Thymus (tissue), 11 donors: ENCODE measurements around the gene LDLRAD3. TPM values are rescaled to one million over a fixed set of nuclear protein-coding genes. Genes with fewer than 3 reads are reported as not detected.

Experiments
- DNase-seq, 9 donors: peaks; one replicate each; pipeline ENCODE4 v3.0.0-alpha.2; 2013; ENCODE audit warnings: low spot score in 9 of 9, low read depth in 6 of 9, missing footprints in 1 of 9
- H3K27ac ChIP-seq, 2 donors: one replicate each; pipeline ENCODE4 v1.5.1; 2013; ENCODE audit warnings: control low read depth in 1 of 2, low read depth in 1 of 2, low read length in 1 of 2, mild to moderate bottlenecking in 1 of 2, moderate library complexity in 1 of 2
- H3K27me3 ChIP-seq, 2 donors: one replicate each; pipeline ENCODE4 v1.5.1; 2013; ENCODE audit warnings: low read length in 1 of 2; ENCODE audit not compliant: control insufficient read depth in 2 of 2, insufficient read depth in 1 of 2
- H3K36me3 ChIP-seq, 2 donors: one replicate each; pipeline ENCODE4 v1.5.1; 2013; ENCODE audit warnings: low read length in 1 of 2, mild to moderate bottlenecking in 1 of 2, moderate library complexity in 1 of 2; ENCODE audit not compliant: control insufficient read depth in 2 of 2, insufficient read depth in 2 of 2
- H3K4me1 ChIP-seq, 2 donors: one replicate each; pipeline ENCODE4 v1.5.1; 2013; ENCODE audit warnings: low read length in 2 of 2; ENCODE audit not compliant: control insufficient read depth in 2 of 2, insufficient read depth in 2 of 2
- H3K4me3 ChIP-seq, 2 donors: one replicate each; pipeline ENCODE4 v1.5.1; 2013; ENCODE audit warnings: low read length in 2 of 2, control low read depth in 1 of 2, mild to moderate bottlenecking in 1 of 2
- H3K9me3 ChIP-seq, 2 donors: one replicate each; pipeline ENCODE4 v1.5.1; 2013; ENCODE audit warnings: low read length in 1 of 2, mild to moderate bottlenecking in 1 of 2; ENCODE audit not compliant: control insufficient read depth in 2 of 2, insufficient read depth in 1 of 2
- WGBS: extraction: QIAGEN DNeasy Blood & Tissue Kit; methylation state at CpG from one replicate; pipeline ENCODE4 v1.1.7; 2013; 5-methylcytosine and 5-hydroxymethylcytosine counted together
- polyA plus RNA-seq: library from polyadenylated mRNA; stranded (reverse); fragments of 200-250 nt; gene quantifications from one replicate; pipeline ENCODE4 v1.2.3, GENCODE V29; 2013
- total RNA-seq: library from RNA; stranded (reverse); fragments of 120-200 nt; gene quantifications from one replicate; pipeline ENCODE4 v1.2.4, GENCODE V29; 2013
- donor health status: healthy.

Gene LDLRAD3
- total and polyA plus RNA-seq, 2 donors = 2.1 to 6.9 TPM

DNA sequence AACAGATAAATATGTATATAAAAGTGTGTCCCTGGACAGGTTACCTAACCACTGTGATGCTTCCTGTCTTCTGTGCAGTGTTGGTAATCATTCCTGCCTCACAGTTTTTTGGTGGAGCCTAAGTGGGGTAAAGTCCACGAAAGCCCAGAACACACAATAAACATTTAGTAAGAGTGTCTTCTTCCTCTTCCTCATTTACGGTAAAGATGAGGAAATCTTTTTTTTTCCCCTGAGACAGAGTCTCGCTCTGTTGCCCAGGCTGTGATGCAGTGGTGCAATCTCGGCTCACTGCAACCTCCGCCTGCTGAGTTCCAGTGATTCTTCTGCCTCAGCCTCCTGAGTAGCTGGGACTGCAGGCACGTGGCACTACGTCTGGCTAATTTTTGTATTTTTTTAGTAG lies 117.1 kb downstream of the LDLRAD3 start:
- H3K4me3 ChIP-seq = no peak overlapping the region
- DNase-seq = no peak
- no peaks in the 10 kb centered on the region for H3K27me3 ChIP-seq
- no peaks in the 10 kb centered on the region for H3K9me3 ChIP-seq
- no peaks in the 10 kb centered on the region for H3K4me1 ChIP-seq
- no peak overlapping the region for H3K27ac ChIP-seq
- no peaks in the 10 kb centered on the region for H3K36me3 ChIP-seq
- WGBS = 76% methylated on average over 7 of the region's 7 CpGs

- H3K4me1 ChIP-seq = no peaks in the 10 kb centered on the region
These were observed 117.6 kb downstream of the LDLRAD3 start for GRCh38 chr11:36061471-36061870.

GRCh38 chr11:36062796-36063365 lies 119.0 kb downstream of the LDLRAD3 start:
- H3K27me3 ChIP-seq = no peaks in the 10 kb centered on the region
- no peak for DNase-seq
- peaks cover 2 to 8% of the 10 kb centered on the region in 2 donors for H3K9me3 ChIP-seq
- no peak overlapping the region for H3K4me3 ChIP-seq
- no peaks in the 10 kb centered on the region for H3K36me3 ChIP-seq
- no peak overlapping the region for H3K27ac ChIP-seq
- WGBS = 72% methylated on average over 3 of the region's 3 CpGs
- H3K4me1 ChIP-seq = no peaks in the 10 kb centered on the region

More at GRCh38 chr11:36061471-36061870, 117.6 kb downstream of the LDLRAD3 start:
- WGBS = 82% methylated on average over 2 of the region's 2 CpGs
- Histone ChIP-seq H3K27me3 (no peaks in the 10 kb centered on the region), H3K27ac (no peak overlapping the region), H3K4me3 (no peak overlapping the region), H3K9me3 (no peaks in the 10 kb centered on the region), H3K36me3 (no peaks in the 10 kb centered on the region)
- DNase-seq = no peak

DNA sequence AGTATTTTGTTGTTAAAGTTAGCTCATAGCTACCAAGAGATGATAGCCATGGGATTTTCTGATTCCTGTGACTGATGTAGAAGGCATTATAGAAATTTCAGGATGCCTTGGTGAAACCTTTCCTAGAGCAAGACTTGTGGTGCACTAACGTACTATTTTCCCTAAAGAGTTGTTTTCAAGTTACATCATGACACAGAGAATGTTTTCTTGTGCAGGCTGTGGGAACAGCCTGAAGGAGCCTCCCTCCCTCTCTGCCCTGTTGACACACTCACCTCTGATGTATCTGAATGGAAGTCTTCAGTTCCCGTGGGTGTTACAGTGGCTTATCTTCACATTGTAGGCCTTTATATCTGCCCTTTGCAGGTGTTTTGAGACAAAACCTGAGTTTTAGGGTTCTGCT lies 121.6 kb downstream of the LDLRAD3 start:
- WGBS = 91% methylated on average over 2 of the region's 2 CpGs
- H3K27ac ChIP-seq = no peak overlapping the region
- H3K27me3 ChIP-seq = no peaks in the 10 kb centered on the region
- no peak overlapping the region for H3K4me3 ChIP-seq
- no peaks in the 10 kb centered on the region for H3K4me1 ChIP-seq
- peaks cover 2 to 8% of the 10 kb centered on the region in 2 donors for H3K9me3 ChIP-seq
- no peak for DNase-seq
- H3K36me3 ChIP-seq = no peaks in the 10 kb centered on the region

DNA sequence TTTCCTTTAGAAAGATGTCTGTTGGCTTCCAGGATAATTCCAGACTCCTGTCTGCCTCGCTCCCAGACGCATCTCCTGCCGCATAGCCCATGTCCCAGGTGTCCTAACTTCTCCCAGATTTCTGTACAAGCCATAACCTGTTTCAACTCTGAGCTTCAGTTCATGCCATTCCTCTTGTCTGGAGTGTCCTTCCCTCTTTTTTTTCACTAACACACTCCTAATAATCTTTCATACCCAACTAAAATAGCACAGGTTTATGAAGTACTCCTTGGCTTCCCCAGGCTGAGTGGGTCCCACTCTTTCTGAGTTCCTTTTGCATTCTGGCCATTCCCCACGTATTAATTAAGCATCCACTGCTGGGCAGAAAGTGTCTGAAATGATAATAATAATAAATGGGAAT lies 123.0 kb downstream of the LDLRAD3 start:
- Histone ChIP-seq H3K9me3 (peaks cover 2 to 8% of the 10 kb centered on the region in 2 donors), H3K4me1 (no peaks in the 10 kb centered on the region), H3K27ac (no peak overlapping the region), H3K4me3 (no peak overlapping the region), H3K36me3 (no peaks in the 10 kb centered on the region), H3K27me3 (no peaks in the 10 kb centered on the region)
- no peak for DNase-seq
- WGBS = 79% methylated on average over 4 of the region's 4 CpGs

GRCh38 chr11:36069576-36070212 lies 125.8 kb downstream of the LDLRAD3 start:
- WGBS = 93% methylated on average over 10 of the region's 10 CpGs
- H3K27me3 ChIP-seq = no peaks in the 10 kb centered on the region

DNA sequence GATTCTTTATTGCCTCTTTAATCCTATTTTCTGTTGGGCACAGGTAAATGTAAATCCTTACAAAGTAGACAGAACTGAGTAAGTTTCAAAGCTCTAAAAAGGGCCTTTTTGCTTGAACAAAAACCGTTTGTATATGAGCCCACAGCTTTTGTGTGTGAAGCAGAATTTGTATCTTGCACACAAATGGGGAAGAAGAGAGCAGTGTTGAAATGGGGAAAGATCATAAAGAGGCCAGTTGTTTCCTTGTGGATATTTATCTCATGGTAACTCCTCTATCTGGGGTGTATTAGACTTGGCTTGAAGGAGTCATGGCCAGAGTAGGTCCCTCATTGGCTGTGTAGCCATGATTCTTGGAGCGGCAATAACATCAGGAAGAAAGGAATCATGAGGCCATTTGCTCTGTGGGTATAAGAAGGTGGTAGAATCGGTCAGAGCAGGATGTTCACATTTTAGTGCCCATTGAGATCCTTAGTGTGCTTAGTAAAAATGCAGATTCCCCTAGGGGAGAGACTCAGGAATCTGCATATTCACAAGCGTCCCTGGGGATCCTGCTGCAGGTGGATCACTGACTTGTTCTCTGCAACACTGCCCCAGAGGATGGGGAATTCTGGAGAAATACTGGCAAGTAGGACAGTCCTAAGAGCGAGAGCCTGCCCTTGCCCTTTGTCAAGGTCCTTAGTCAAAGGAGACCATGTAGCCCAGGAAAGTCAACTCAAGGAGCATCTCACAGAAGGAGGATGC lies 126.5 kb downstream of the LDLRAD3 start:
- no peak overlapping the region for H3K4me3 ChIP-seq
- no peak for DNase-seq
- no peaks in the 10 kb centered on the region for H3K4me1 ChIP-seq
- no peaks in the 10 kb centered on the region for H3K27me3 ChIP-seq
- no peak overlapping the region for H3K27ac ChIP-seq
- 77% methylated on average over 5 of the region's 5 CpGs for WGBS
- H3K9me3 ChIP-seq = peaks cover 2 to 8% of the 10 kb centered on the region in 2 donors
- H3K36me3 ChIP-seq = no peaks in the 10 kb centered on the region

More at GRCh38 chr11:36069576-36070212, 125.8 kb downstream of the LDLRAD3 start:
- no peaks in the 10 kb centered on the region for H3K36me3 ChIP-seq
- H3K27ac ChIP-seq = no peak overlapping the region
- no peak overlapping the region for H3K4me3 ChIP-seq
- peaks cover 2 to 8% of the 10 kb centered on the region in 2 donors for H3K9me3 ChIP-seq
- no peak for DNase-seq
- no peaks in the 10 kb centered on the region for H3K4me1 ChIP-seq

GRCh38 chr11:36070954-36071330 lies 127.1 kb downstream of the LDLRAD3 start:
- Histone ChIP-seq H3K27me3 (no peaks in the 10 kb centered on the region), H3K27ac (no peak overlapping the region), H3K9me3 (peaks cover 2 to 8% of the 10 kb centered on the region in 2 donors), H3K4me1 (no peaks in the 10 kb centered on the region), H3K36me3 (no peaks in the 10 kb centered on the region), H3K4me3 (no peak overlapping the region)
- WGBS = 98% methylated on average over 5 of the region's 5 CpGs
- no peak for DNase-seq

- WGBS = 76% methylated on average over 2 of the region's 2 CpGs
- peaks cover 0 to 4% of the 10 kb centered on the region in 2 donors for H3K9me3 ChIP-seq
- no peak overlapping the region for H3K4me3 ChIP-seq
- no peaks in the 10 kb centered on the region for H3K4me1 ChIP-seq
- no peaks in the 10 kb centered on the region for H3K27me3 ChIP-seq
- H3K36me3 ChIP-seq = no peaks in the 10 kb centered on the region
- no peak for DNase-seq
- no peak overlapping the region for H3K27ac ChIP-seq
These were observed 128.1 kb downstream of the LDLRAD3 start for GRCh38 chr11:36071917-36072500.
